Measurements from ENCODE around the gene DDX56. TPM values are rescaled to one million over a fixed set of nuclear protein-coding genes. Genes with fewer than 3 reads are reported as not detected.

DDX56 gene
- 10 to 100 TPM; 59.0 to 59.6 TPM for total RNA-seq

- Mint-ChIP-seq H3K36me3 (ENCODE audit: low read depth) (peaks cover 72% of the 10 kb centered on the region), H3K27ac (peak within 1 kb of the TSS; percentile 87), H3K27me3 (no peaks in the 10 kb centered on the region), H3K9me3 (no peaks in the 10 kb centered on the region), H3K4me3 (peak within 1 kb of the TSS; percentile 96), H3K4me1 (peaks cover 44% of the 10 kb centered on the region)
- DNase-seq: peak; percentile 94
- ChIA-PET POLR2A (interaction anchor here (0.5 to 5.5 kb wide), 28 partner anchors 8 to 538 kb away, joined by 3 to 47 read pairs (median 6); partner anchors contain the start of genes H2AZ2, NUDCD3, OGDH and PURB), CTCF (interaction anchor here (0.6 to 3.4 kb wide), 7 partner anchors 9 to 333 kb away, joined by 3 to 26 read pairs (median 4); no protein-coding TSS in a partner anchor)
Measured at GRCh38 chr7:44573464-44574286, at the start of gene DDX56. Gene DDX56, minus strand, starts transcription at chr7:44573908. Its CDS starts 13 bp downstream, at chr7:44573895.

- H3K4me1 Mint-ChIP-seq: peaks cover 93% of the 10 kb centered on the region
- H3K36me3 Mint-ChIP-seq (ENCODE audit: low read depth): peaks cover 72% of the 10 kb centered on the region
- H3K27me3 Mint-ChIP-seq: no peaks in the 10 kb centered on the region
- peak; percentile 64 for DNase-seq
- no peaks in the 10 kb centered on the region for H3K9me3 Mint-ChIP-seq
- CTCF ChIA-PET: interaction anchor here (0.8 to 1.2 kb wide), 4 partner anchors 8 to 17 kb away, joined by 3 to 10 read pairs (median 5); no protein-coding TSS in a partner anchor
- H3K4me3 Mint-ChIP-seq: peak overlapping the region; percentile 54
- POLR2A ChIA-PET: interaction anchor here (0.6 to 33.8 kb wide), 7 partner anchors 10 to 578 kb away, joined by 3 to 1257 read pairs (median 6); partner anchors contain the start of genes DBNL, H2AZ2 and OGDH
- H3K27ac Mint-ChIP-seq: peak overlapping the region; percentile 91
Measured at GRCh38 chr7:44622342-44623151, 48.8 kb upstream of the DDX56 start.

GRCh38 chr7:44621750-44622103 lies 48.0 kb upstream of the DDX56 start:
- Mint-ChIP-seq H3K9me3 (no peaks in the 10 kb centered on the region), H3K36me3 (ENCODE audit: low read depth) (peaks cover 69% of the 10 kb centered on the region), H3K27ac (peak overlapping the region; percentile 91), H3K4me1 (peaks cover 97% of the 10 kb centered on the region), H3K27me3 (no peaks in the 10 kb centered on the region), H3K4me3 (no peak overlapping the region)
- POLR2A ChIA-PET: interaction anchor here (1.4 to 33.8 kb wide), 5 partner anchors 12 to 264 kb away, joined by 4 to 1257 read pairs (median 7); partner anchors contain the start of genes H2AZ2, OGDH and PURB
- CTCF ChIA-PET: interaction anchor here (1.1 to 1.7 kb wide), 2 partner anchors 12 to 18 kb away, joined by 3 to 15 read pairs; no protein-coding TSS in a partner anchor
- DNase-seq: no peak

- Mint-ChIP-seq H3K4me3 (no peak overlapping the region), H3K27me3 (no peaks in the 10 kb centered on the region), H3K36me3 (ENCODE audit: low read depth) (peaks cover 64% of the 10 kb centered on the region), H3K9me3 (no peaks in the 10 kb centered on the region), H3K4me1 (peaks cover 93% of the 10 kb centered on the region), H3K27ac (peak overlapping the region; percentile 91)
- CTCF ChIA-PET: interaction anchor here (0.7 to 1.7 kb wide), 4 partner anchors 10 to 216 kb away, joined by 3 to 15 read pairs (median 6); no protein-coding TSS in a partner anchor
- DNase-seq: no peak
- POLR2A ChIA-PET: interaction anchor here (1.4 to 33.8 kb wide), 5 partner anchors 12 to 264 kb away, joined by 4 to 1257 read pairs (median 7); partner anchors contain the start of genes H2AZ2, OGDH and PURB
Measured at GRCh38 chr7:44621034-44621749, 47.5 kb upstream of the DDX56 start.

- no peak overlapping the region for H3K4me3 Mint-ChIP-seq
- H3K27ac Mint-ChIP-seq: peak overlapping the region; percentile 53
- peaks cover 50% of the 10 kb centered on the region for H3K36me3 Mint-ChIP-seq (ENCODE audit: low read depth)
- ChIA-PET POLR2A (interaction anchor here (1.1 to 33.8 kb wide), 3 partner anchors 11 to 37 kb away, joined by 3 to 1257 read pairs (median 69); partner anchors contain the start of gene OGDH), CTCF (no interaction called here)
- H3K9me3 Mint-ChIP-seq: no peaks in the 10 kb centered on the region
- peaks cover 91% of the 10 kb centered on the region for H3K4me1 Mint-ChIP-seq
- DNase-seq: no peak
- no peaks in the 10 kb centered on the region for H3K27me3 Mint-ChIP-seq
Measured at GRCh38 chr7:44618753-44619152, 45.0 kb upstream of the DDX56 start.

- Mint-ChIP-seq H3K9me3 (no peaks in the 10 kb centered on the region), H3K27me3 (no peaks in the 10 kb centered on the region), H3K27ac (peak overlapping the region; percentile 80), H3K4me3 (no peak overlapping the region), H3K36me3 (ENCODE audit: low read depth) (peaks cover 48% of the 10 kb centered on the region), H3K4me1 (peaks cover 87% of the 10 kb centered on the region)
- CTCF ChIA-PET: interaction anchor here (0.6 to 1.1 kb wide), 2 partner anchors 18 to 871 kb away, joined by 4 read pairs; no protein-coding TSS in a partner anchor
- no peak for DNase-seq
- POLR2A ChIA-PET: interaction anchor here (1.0 to 33.8 kb wide), 4 partner anchors 9 to 37 kb away, joined by 3 to 1257 read pairs (median 22); partner anchors contain the start of gene OGDH
Measured at GRCh38 chr7:44618045-44618444, 44.3 kb upstream of the DDX56 start.

GRCh38 chr7:44617225-44617890 lies 43.6 kb upstream of the DDX56 start:
- H3K27me3 Mint-ChIP-seq: no peaks in the 10 kb centered on the region
- no peaks in the 10 kb centered on the region for H3K9me3 Mint-ChIP-seq
- no peak overlapping the region for H3K4me3 Mint-ChIP-seq
- peaks cover 48% of the 10 kb centered on the region for H3K36me3 Mint-ChIP-seq (ENCODE audit: low read depth)
- DNase-seq: no peak
- CTCF ChIA-PET: interaction anchor here (0.6 to 2.4 kb wide), 3 partner anchors 11 to 870 kb away, joined by 4 to 8 read pairs (median 4); partner anchors contain the start of gene OGDH
- POLR2A ChIA-PET: interaction anchor here (0.7 to 33.8 kb wide), 5 partner anchors 8 to 231 kb away, joined by 4 to 1257 read pairs (median 4); partner anchors contain the start of genes H2AZ2 and OGDH
- H3K27ac Mint-ChIP-seq: peak overlapping the region; percentile 80
- peaks cover 82% of the 10 kb centered on the region for H3K4me1 Mint-ChIP-seq

GRCh38 chr7:44616545-44616944 lies 42.8 kb upstream of the DDX56 start:
- Mint-ChIP-seq H3K36me3 (ENCODE audit: low read depth) (peaks cover 53% of the 10 kb centered on the region), H3K27ac (no peak overlapping the region), H3K4me3 (no peak overlapping the region), H3K4me1 (peaks cover 79% of the 10 kb centered on the region), H3K9me3 (no peaks in the 10 kb centered on the region), H3K27me3 (no peaks in the 10 kb centered on the region)
- no peak for DNase-seq
- ChIA-PET CTCF (interaction anchor here (2.4 kb wide), 1 partner anchor 10 kb away, joined by 8 read pairs; the partner anchor contains the start of gene OGDH), POLR2A (interaction anchor here (0.7 to 33.8 kb wide), 4 partner anchors 11 to 232 kb away, joined by 4 to 1257 read pairs (median 22); partner anchors contain the start of genes H2AZ2 and OGDH)

- peak overlapping the region; percentile 87 for H3K27ac Mint-ChIP-seq
Measured at GRCh38 chr7:44615793-44616192, 42.1 kb upstream of the DDX56 start.

GRCh38 chr7:44615149-44615611 lies 41.5 kb upstream of the DDX56 start:
- Mint-ChIP-seq H3K27me3 (no peaks in the 10 kb centered on the region), H3K36me3 (ENCODE audit: low read depth) (peaks cover 43% of the 10 kb centered on the region), H3K9me3 (no peaks in the 10 kb centered on the region), H3K4me1 (peaks cover 68% of the 10 kb centered on the region), H3K27ac (peak overlapping the region; percentile 87), H3K4me3 (peak overlapping the region; percentile 42)
- CTCF ChIA-PET: no interaction called here
- peak; percentile 45 for DNase-seq
- POLR2A ChIA-PET: interaction anchor here (33.8 kb wide), 1 partner anchor 18 kb away, joined by 1257 read pairs; no protein-coding TSS in a partner anchor

More at GRCh38 chr7:44615793-44616192, 42.1 kb upstream of the DDX56 start:
- CTCF ChIA-PET: interaction anchor here (2.4 kb wide), 1 partner anchor 9 kb away, joined by 8 read pairs; the partner anchor contains the start of gene OGDH
- Mint-ChIP-seq H3K36me3 (ENCODE audit: low read depth) (peaks cover 46% of the 10 kb centered on the region), H3K4me1 (peaks cover 72% of the 10 kb centered on the region), H3K4me3 (no peak overlapping the region), H3K9me3 (no peaks in the 10 kb centered on the region), H3K27me3 (no peaks in the 10 kb centered on the region)
- DNase-seq: no peak
- POLR2A ChIA-PET: interaction anchor here (2.4 to 33.8 kb wide), 2 partner anchors 10 to 18 kb away, joined by 40 to 1257 read pairs; partner anchors contain the start of gene OGDH

GRCh38 chr7:44609829-44610228 lies 36.1 kb upstream of the DDX56 start:
- peaks cover 33% of the 10 kb centered on the region for H3K36me3 Mint-ChIP-seq (ENCODE audit: low read depth)
- no peak overlapping the region for H3K27ac Mint-ChIP-seq
- peaks cover 63% of the 10 kb centered on the region for H3K4me1 Mint-ChIP-seq
- no peak for DNase-seq
- CTCF ChIA-PET: interaction anchor here (0.7 to 1.5 kb wide), 3 partner anchors 13 to 994 kb away, joined by 3 read pairs; no protein-coding TSS in a partner anchor
- no peaks in the 10 kb centered on the region for H3K27me3 Mint-ChIP-seq
- H3K9me3 Mint-ChIP-seq: no peaks in the 10 kb centered on the region
- H3K4me3 Mint-ChIP-seq: no peak overlapping the region
- POLR2A ChIA-PET: interaction anchor here (0.9 to 33.8 kb wide), 4 partner anchors 8 to 185 kb away, joined by 3 to 1257 read pairs (median 36); no protein-coding TSS in a partner anchor
